GM12864 (cell line): Measurements from ENCODE around the gene KLRC2.

Source experiments
- DNase-seq: peaks from one replicate; pipeline ENCODE4 v3.0.0-alpha.2; 2011; ENCODE audit warnings: low read depth
- H3K4me3 ChIP-seq: 2 replicates; pipeline ENCODE4 v1.5.1; 2011; ENCODE audit warnings: mild to moderate bottlenecking, low read depth, low read length, control low read depth
- CTCF ChIP-seq: IDR thresholded peaks from 2 replicates; pipeline ENCODE4 v1.5.1; 2011; ENCODE audit warnings: low read depth, mild to moderate bottlenecking, moderate library complexity, low read length, control low read depth, inconsistent platforms; ENCODE audit errors: missing control alignments

The KLRC2 gene

GRCh38 chr12:10386857-10387256 is 49.0 kb downstream of the KLRC2 start:
- no peak for TF ChIP-seq CTCF
- DNase-seq = no peak

GRCh38 chr12:10385166-10385613 is 50.6 kb downstream of the KLRC2 start:
- no peak for DNase-seq
- no peak for TF ChIP-seq CTCF
- no peak overlapping the region for H3K4me3 ChIP-seq

More at GRCh38 chr12:10386857-10387256, 49.0 kb downstream of the KLRC2 start:
- H3K4me3 ChIP-seq = no peak overlapping the region

GRCh38 chr12:10384191-10384590 is 51.6 kb downstream of the KLRC2 start:
- no peak for DNase-seq
- no peak overlapping the region for H3K4me3 ChIP-seq
- TF ChIP-seq CTCF = no peak

GRCh38 chr12:10381928-10382628 is 53.7 kb downstream of the KLRC2 start:
- no peak for DNase-seq
- no peak for TF ChIP-seq CTCF
- no peak overlapping the region for H3K4me3 ChIP-seq
